HK-2 (cell line): ENCODE measurements around the gene PHF20.
"Not testable (repeated sequence)": the region's sequence is repeated elsewhere in the genome, so short reads cannot be mapped to it uniquely, and the experiment has no call there.

Experiments
- DNase-seq: peaks from one replicate; pipeline ENCODE4 v3.0.0-alpha.2; 2018; ENCODE audit not compliant: unreplicated experiment

The PHF20 gene

GRCh38 chr20:35885212-35885611 lies 113.4 kb downstream of the PHF20 start:
- no peak for DNase-seq

- no peak for DNase-seq
These were observed 114.7 kb downstream of the PHF20 start for GRCh38 chr20:35886537-35886936.

DNA sequence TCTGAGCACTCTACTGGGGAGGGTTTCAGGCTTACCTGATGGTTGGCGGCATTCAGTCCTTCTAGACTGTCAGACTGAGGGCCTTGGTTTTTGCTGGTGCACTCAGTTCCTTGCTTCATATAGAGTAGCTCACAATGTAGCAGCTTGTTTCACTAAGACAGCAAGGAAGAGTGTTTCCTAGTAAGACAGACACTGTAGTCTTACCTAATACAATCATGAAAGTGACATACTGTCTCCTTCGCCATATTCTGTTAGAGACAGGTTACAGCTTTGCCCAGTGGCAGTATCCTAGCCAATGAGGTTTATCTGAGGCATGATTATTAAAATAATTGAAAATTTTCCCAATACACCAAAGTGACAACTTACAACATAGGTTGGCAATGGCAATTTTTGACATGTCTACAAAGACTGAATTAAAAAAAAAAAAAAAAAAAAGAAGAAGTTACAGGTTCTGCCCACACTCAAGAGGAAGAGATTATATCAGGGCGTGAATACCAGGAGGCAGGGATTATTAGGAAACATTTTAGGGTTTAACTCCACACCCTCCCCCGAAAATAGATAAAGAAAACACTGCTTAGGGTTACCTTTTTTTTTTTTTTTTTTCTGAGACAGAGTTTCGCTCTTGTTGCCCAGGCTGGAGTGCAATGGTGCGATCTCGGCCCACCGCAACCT lies 115.7 kb downstream of the PHF20 start:
- DNase-seq = no peak

DNA sequence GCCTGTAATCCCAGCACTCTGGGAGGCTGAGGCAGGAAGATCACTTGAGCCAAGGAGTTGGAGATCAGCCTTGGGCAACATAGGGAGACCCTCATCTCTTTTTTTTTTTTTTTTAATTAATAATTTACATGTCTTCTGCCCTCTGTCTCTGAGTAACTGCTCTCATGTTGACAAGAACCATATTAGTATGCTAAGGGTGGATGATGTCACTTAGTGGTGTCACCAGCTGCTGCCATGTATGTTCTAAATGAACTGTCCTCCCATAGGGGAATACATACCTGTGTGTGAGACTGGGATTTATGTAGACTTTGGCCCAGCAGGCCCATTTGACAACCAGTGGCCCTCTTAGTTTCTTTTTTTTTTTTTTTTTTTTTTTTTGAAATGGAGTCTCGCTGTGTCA lies 116.8 kb downstream of the PHF20 start:
- no peak for DNase-seq

- no peak for DNase-seq
These were observed 119.6 kb downstream of the PHF20 start for GRCh38 chr20:35891375-35891774.

GRCh38 chr20:35892871-35893270 lies 121.1 kb downstream of the PHF20 start:
- DNase-seq = no peak

- no peak for DNase-seq
These were observed 122.1 kb downstream of the PHF20 start for GRCh38 chr20:35893942-35894341.

- DNase-seq = not testable (repeated sequence)
These were observed 123.7 kb downstream of the PHF20 start for GRCh38 chr20:35895516-35895915.

GRCh38 chr20:35899064-35899463 lies 127.2 kb downstream of the PHF20 start:
- DNase-seq = no peak

DNA sequence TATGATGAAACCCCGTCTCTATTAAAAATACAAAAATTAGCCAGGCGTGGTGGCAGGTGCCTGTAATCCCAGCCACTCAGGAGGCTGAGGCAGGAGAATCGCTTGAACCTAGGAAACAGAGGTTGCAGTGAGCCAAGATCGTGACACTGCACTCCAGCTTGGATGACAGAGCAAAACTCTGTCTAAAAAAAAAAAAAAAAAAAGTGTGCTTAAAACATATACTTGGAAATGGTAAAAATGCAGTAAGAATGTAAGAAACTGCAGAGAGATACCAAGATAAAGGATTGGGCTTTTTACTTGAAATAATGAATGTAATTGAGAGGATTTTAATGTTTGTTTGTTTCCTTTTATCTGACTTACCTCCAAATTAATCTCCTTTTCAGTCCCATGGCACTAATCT lies 129.4 kb downstream of the PHF20 start:
- not testable (repeated sequence) for DNase-seq

- peak; percentile 37 for DNase-seq
These were observed 130.1 kb downstream of the PHF20 start for GRCh38 chr20:35901678-35902544.

GRCh38 chr20:35902545-35902941 lies 130.7 kb downstream of the PHF20 start:
- DNase-seq = no peak

- no peak for DNase-seq
These were observed 132.0 kb downstream of the PHF20 start for GRCh38 chr20:35903843-35904242.

DNA sequence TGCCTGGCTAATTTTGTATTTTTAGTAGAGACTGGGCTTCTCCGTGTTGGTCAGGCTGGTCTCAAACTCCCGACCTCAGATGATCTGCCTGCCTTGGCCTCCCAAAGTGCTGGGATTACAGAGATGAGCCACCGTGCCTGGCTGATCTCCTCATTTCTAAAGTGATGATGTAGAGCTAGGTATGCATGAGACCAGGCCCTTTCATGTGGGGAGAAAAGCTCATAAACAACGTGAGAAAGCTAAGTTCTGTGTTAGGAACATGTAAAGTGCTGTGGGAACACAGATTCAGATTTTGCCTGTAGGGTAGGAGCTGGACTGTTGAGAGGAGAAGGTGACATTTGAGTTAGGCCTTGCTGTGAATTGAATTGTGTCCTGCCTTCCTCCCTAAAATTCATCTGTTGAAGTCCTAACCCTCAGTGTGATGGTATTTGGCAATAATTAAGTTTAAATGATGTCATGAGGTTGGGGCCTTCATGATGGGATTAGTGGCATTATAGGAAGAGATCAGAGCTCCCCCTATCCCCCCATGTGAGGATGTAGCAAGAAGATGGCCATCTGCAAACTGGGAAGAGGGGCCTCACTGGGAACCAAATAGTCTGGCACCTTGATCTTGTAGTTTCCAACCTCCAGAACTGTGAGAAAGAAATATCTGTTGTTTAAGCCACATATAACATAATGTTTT lies 133.3 kb downstream of the PHF20 start:
- DNase-seq = no peak

DNA sequence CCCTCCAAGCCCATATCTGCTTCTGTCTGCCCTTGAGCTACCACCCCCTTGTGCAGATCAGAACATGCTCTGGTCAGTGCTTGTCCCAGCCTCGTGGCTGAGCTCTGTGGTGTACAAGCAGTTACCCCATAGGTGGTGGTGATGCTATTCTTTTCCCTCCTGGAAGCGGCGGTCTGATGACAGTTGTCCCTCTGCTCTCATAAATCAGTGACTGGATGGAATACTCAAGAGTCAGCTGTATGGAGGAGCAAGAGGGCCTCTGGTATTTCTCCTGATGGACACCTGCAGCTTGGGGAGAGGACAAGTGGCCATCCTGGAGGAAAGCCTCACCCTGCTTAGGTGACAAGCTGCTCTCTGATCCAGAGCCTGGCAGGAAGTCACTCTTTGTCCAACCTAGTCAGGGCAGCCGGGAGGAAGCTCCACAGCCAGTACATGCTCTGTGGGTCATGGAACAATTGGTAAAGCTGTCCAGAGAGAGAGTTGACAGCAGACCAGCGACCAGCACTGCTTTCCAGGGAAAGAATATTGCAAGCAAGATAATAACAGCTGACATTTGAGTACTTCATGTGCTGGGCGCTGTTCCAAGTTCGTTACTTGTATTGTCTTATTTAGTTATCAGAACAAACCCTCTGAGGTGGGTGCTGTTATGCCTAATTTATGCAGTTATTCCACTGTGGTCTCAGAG lies 135.3 kb downstream of the PHF20 start:
- DNase-seq = no peak

GRCh38 chr20:35908007-35908406 lies 136.2 kb downstream of the PHF20 start:
- no peak for DNase-seq

GRCh38 chr20:35909176-35909575 lies 137.4 kb downstream of the PHF20 start:
- no peak for DNase-seq

DNA sequence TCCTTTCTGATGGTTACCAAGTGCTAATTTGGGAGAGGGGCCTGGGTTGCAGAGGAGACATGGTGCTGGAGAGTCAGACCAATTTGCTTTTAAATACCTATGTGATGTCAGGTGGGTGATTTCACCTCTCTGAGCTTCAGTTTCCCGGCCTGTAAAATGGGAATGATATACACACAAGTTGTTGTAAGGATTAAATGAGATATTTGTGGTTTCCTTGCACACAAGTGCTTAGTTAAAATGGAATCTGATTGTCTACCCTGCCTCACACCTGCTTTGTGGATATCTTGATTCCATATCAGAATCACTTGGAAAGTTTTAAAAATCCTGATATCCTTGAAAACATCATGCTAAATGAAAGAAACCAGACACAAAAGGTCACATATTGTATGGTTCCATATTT lies 138.0 kb downstream of the PHF20 start:
- DNase-seq = no peak

DNA sequence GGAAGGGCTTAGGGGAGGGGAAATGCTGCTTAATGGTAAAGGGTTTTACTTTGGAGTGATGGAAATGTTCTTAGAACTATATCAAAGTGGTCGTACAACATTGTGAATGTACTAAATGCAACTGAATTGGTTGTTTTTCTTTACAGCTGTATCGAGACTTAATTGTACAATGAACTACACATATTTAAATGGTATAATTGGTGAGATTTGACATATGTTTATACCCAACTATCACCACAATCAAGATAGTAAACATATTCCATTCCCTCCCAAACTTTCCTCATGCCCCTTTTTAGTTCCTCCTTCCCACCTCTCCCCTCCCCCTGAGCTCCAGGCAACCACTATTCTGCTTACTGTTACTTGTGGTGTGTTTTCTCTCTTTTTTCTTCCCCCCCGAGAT lies 138.4 kb downstream of the PHF20 start:
- no peak for DNase-seq

- DNase-seq = no peak
These were observed 141.1 kb downstream of the PHF20 start for GRCh38 chr20:35912881-35913280.

GRCh38 chr20:35917077-35917476 lies 145.3 kb downstream of the PHF20 start:
- no peak for DNase-seq

DNA sequence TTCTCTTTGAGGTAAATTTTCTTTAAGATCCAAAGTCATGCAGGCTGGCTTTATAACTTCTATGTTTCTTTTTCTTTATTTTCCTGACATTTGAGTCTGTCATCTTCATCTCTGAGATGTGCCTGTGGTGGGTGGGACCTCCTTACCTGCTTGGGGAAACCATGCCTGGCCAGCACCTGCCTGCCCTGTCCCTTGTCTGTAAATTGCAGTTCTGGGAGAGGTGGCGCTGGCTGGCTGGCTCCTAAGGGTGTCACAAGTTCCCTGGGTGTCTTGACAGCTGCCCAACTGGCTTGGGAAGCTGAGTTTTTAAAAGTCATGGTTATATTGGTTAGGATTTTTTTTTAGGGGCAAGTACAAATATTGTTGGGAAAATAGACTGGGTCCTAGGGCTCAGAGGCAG lies 146.2 kb downstream of the PHF20 start:
- DNase-seq = no peak
